IMR-90 (cell line): Measurements from ENCODE around the gene GALNT13. TPM values are rescaled to one million over a fixed set of nuclear protein-coding genes. Genes with fewer than 3 reads are reported as not detected.

Experiments used
- ATAC-seq: fragments of 200-7000 bp; cut with Tn5 transposase; 2 replicates; pipeline ENCODE4 v1.9.1; 2020; ENCODE audit warnings: low read depth, mild to moderate bottlenecking, moderate library complexity
- BruUV-seq: library from RNA; stranded (reverse); fragments of 400-500 nt; replicated peaks from 2 replicates; lab custom pipeline; 2021; lab: Mats Ljungman, UMichigan
- CTCF ChIA-PET: fragments of 300-600 bp; formaldehyde crosslinking; extraction: SDS; loops from one replicate; lab custom pipeline; 2021; ENCODE audit warnings: antibody characterized with exemption; lab: Yijun Ruan, JAX
- POLR2A ChIA-PET: fragments of 300-600 bp; sonication (Branson Sonifier 250); formaldehyde crosslinking; loops from one replicate; lab custom pipeline; 2022; ENCODE audit warnings: antibody characterized with exemption; ENCODE audit not compliant: unreplicated experiment; lab: Charles Lee
- DNase-seq: peaks from one replicate; pipeline ENCODE4 v3.0.0; 2013
- H2AFZ ChIP-seq: replicated peaks from 2 replicates; pipeline ENCODE3; 2013; ENCODE audit warnings: low read length, mild to moderate bottlenecking; ENCODE audit not compliant: poor library complexity
- H2AK5ac ChIP-seq: 2 replicates; pipeline ENCODE4 v1.6.1; 2013; ENCODE audit warnings: low read depth, low read length, inconsistent platforms
- H2AK9ac ChIP-seq: replicated peaks from 2 replicates; pipeline ENCODE3; 2013; ENCODE audit warnings: mild to moderate bottlenecking, low read depth, low read length, moderate library complexity; ENCODE audit not compliant: poor library complexity
- H2BK120ac ChIP-seq: 2 replicates; pipeline ENCODE4 v1.6.1; 2013; ENCODE audit warnings: low read depth, low read length, inconsistent platforms
- H2BK15ac ChIP-seq: 3 replicates; pipeline ENCODE4 v1.6.1; 2013; ENCODE audit warnings: low read depth, low read length, inconsistent platforms
- H2BK20ac ChIP-seq: 2 replicates; pipeline ENCODE4 v1.6.1; 2013; ENCODE audit warnings: low read depth, mild to moderate bottlenecking, inconsistent platforms, low read length, moderate library complexity
- H2BK5ac ChIP-seq: 2 replicates; pipeline ENCODE4 v1.6.1; 2013; ENCODE audit warnings: mild to moderate bottlenecking, low read depth, low read length, inconsistent platforms; ENCODE audit not compliant: poor library complexity, severe bottlenecking
- H3K14ac ChIP-seq: replicated peaks from 2 replicates; pipeline ENCODE4 v1.6.1; 2013; ENCODE audit warnings: low read depth, low read length, inconsistent platforms
- H3K18ac ChIP-seq: 2 replicates; pipeline ENCODE4 v1.6.1; 2013; ENCODE audit warnings: low read depth, low read length, control low read depth
- H3K23ac ChIP-seq: 2 replicates; pipeline ENCODE4 v1.6.1; 2013; ENCODE audit warnings: low read depth, low read length, inconsistent platforms
- H3K27ac ChIP-seq: 2 replicates; pipeline ENCODE4 v1.5.1; 2013; ENCODE audit warnings: mild to moderate bottlenecking, control low read depth, low read length; ENCODE audit not compliant: insufficient read depth
- H3K27me3 ChIP-seq: 2 replicates; pipeline ENCODE4 v1.6.1; 2013; ENCODE audit warnings: low read length; ENCODE audit not compliant: control insufficient read depth, insufficient read depth
- H3K36me3 ChIP-seq: 2 replicates; pipeline ENCODE4 v1.6.1; 2013; ENCODE audit warnings: low read length, mixed read lengths; ENCODE audit not compliant: control insufficient read depth, insufficient read depth
- H3K4ac ChIP-seq: 2 replicates; pipeline ENCODE4 v1.6.1; 2013; ENCODE audit warnings: low read depth, low read length, inconsistent platforms
- H3K4me1 ChIP-seq: 2 replicates; pipeline ENCODE4 v1.6.1; 2013; ENCODE audit warnings: low read length, mixed read lengths; ENCODE audit not compliant: control insufficient read depth, insufficient read depth
- H3K4me2 ChIP-seq: 2 replicates; pipeline ENCODE4 v1.6.1; 2013; ENCODE audit warnings: low read depth, mild to moderate bottlenecking, control low read depth, low read length, moderate library complexity
- H3K4me3 ChIP-seq: 2 replicates; pipeline ENCODE4 v1.5.1; 2013; ENCODE audit warnings: low read depth, mild to moderate bottlenecking, control low read depth, low read length, moderate library complexity; ENCODE audit not compliant: insufficient read depth
- H3K56ac ChIP-seq: 2 replicates; pipeline ENCODE4 v1.6.1; 2013; ENCODE audit warnings: low read length, inconsistent platforms; ENCODE audit not compliant: insufficient read depth; ENCODE audit errors: extremely low read depth
- H3K79me1 ChIP-seq, 2 experiments: 2 replicates each; pipeline ENCODE4 v1.6.1; 2013; ENCODE audit warnings: low read length in 2 of 2, inconsistent platforms in 1 of 2, low read depth in 1 of 2
- H3K9ac ChIP-seq: 2 replicates; pipeline ENCODE4 v1.6.1; 2013; ENCODE audit warnings: low read depth, low read length, control low read depth
- H3K9me1 ChIP-seq: 2 replicates; pipeline ENCODE4 v1.6.1; 2013; ENCODE audit warnings: low read length, inconsistent platforms; ENCODE audit not compliant: insufficient read depth
- H3K9me3 ChIP-seq: 2 replicates; pipeline ENCODE4 v1.6.1; 2013; ENCODE audit warnings: low read length; ENCODE audit not compliant: control insufficient read depth, insufficient read depth
- H4K20me1 ChIP-seq: 2 replicates; pipeline ENCODE4 v1.6.1; 2013; ENCODE audit warnings: low read length, inconsistent platforms; ENCODE audit not compliant: insufficient read depth
- H4K5ac ChIP-seq: 2 replicates; pipeline ENCODE4 v1.6.1; 2013; ENCODE audit warnings: mild to moderate bottlenecking, low read depth, low read length, control low read depth
- H4K8ac ChIP-seq, 2 experiments: 2 replicates each; pipeline ENCODE4 v1.6.1; 2013; ENCODE audit warnings: low read depth in 2 of 2, low read length in 2 of 2, control low read depth in 1 of 2, inconsistent platforms in 1 of 2
- H4K91ac ChIP-seq: 2 replicates; pipeline ENCODE4 v1.6.1; 2013; ENCODE audit warnings: low read depth, low read length, inconsistent platforms; ENCODE audit not compliant: insufficient read depth
- MXI1 ChIP-seq: IDR thresholded peaks from 2 replicates; pipeline ENCODE4 v1.6.1; 2012; ENCODE audit warnings: low read depth, mild to moderate bottlenecking, low read length, moderate library complexity, borderline replicate concordance
- RAD21 ChIP-seq: IDR thresholded peaks from 2 replicates; pipeline ENCODE4 v1.6.1; 2012; ENCODE audit warnings: low read length, improper control_type of control experiment
- dilution Hi-C: fragments of 300-500 bp; cut with HindIII; formaldehyde crosslinking; loops from one replicate; pipeline ENCODE4 v1.14.3; 2018; ENCODE audit warnings: low sequenced_read_pairs; ENCODE audit not compliant: unreplicated experiment
- in situ Hi-C: fragments of 300-500 bp; cut with MboI; formaldehyde crosslinking; loops from 3 replicates; pipeline ENCODE4 v1.14.3; 2019; ENCODE audit warnings: low sequenced_read_pairs, inconsistent platforms, mixed read lengths
- intact Hi-C: fragments of 100-400 bp; cut with micrococcal nuclease; formaldehyde crosslinking; loops from 2 replicates; pipeline ENCODE4 v1.10.0; 2022
- polyA plus RNA-seq, 3 experiments: library from polyadenylated mRNA; depleted of rRNA; stranded (reverse); fragments of >200 nt; gene quantifications; 2 replicates each; pipeline ENCODE4 v1.2.3, GENCODE V29; 2012; ENCODE audit warnings: low replicate concordance in 1 of 3
- total RNA-seq: library from RNA; depleted of rRNA; stranded (reverse); fragments of >200 nt; gene quantifications from 2 replicates; pipeline ENCODE4 v1.2.3, GENCODE V29; 2012
- TF ChIP-seq, protein P1 (sequence below): conservative IDR thresholded peaks from 2 replicates; pipeline ENCODE4 v1.5.1; 2012; ENCODE audit warnings: mild to moderate bottlenecking, low read depth, low read length, improper control_type of control experiment

The GALNT13 gene
- total and polyA plus RNA-seq, 2 of the 4 experiments (the other 2 are of a cell fraction), result 0.03 TPM; not detected in 1

DNA sequence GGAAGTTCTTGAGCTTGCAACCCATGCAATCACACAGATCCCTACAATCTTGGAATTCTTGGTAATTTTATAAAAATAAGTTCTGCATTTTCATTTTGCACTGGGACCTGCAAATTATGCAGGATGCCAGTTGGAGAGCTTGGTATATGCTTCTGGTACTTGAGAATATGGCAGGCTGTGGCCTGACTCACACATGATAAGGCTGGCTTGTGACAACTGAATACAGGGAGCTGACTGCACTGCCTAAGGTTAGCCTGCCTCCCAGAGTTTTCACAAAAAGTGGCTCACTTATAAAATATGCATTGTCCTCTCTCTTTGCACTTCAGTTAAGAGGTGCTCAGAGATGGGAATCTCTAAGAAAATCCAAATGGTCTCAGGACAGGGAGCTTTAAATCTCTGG, 561.3 kb downstream of the GALNT13 start:
- TF ChIP-seq RAD21, result no peak
- no peak for TF ChIP-seq MXI1
- TF ChIP-seq, protein P1, sequence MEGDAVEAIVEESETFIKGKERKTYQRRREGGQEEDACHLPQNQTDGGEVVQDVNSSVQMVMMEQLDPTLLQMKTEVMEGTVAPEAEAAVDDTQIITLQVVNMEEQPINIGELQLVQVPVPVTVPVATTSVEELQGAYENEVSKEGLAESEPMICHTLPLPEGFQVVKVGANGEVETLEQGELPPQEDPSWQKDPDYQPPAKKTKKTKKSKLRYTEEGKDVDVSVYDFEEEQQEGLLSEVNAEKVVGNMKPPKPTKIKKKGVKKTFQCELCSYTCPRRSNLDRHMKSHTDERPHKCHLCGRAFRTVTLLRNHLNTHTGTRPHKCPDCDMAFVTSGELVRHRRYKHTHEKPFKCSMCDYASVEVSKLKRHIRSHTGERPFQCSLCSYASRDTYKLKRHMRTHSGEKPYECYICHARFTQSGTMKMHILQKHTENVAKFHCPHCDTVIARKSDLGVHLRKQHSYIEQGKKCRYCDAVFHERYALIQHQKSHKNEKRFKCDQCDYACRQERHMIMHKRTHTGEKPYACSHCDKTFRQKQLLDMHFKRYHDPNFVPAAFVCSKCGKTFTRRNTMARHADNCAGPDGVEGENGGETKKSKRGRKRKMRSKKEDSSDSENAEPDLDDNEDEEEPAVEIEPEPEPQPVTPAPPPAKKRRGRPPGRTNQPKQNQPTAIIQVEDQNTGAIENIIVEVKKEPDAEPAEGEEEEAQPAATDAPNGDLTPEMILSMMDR, result no peak
- Histone ChIP-seq H2AFZ (no peak overlapping the region), H3K9me1 (no peaks in the 10 kb centered on the region), H3K4me3 (no peak overlapping the region), H2BK120ac (no peak overlapping the region), H2BK5ac (no peak overlapping the region), H2AK9ac (no peak overlapping the region), H3K27ac (no peak overlapping the region), H3K23ac (no peak overlapping the region), H3K9me3 (peaks cover 10% of the 10 kb centered on the region), H2BK20ac (no peak overlapping the region), H3K9ac (no peak overlapping the region), H3K56ac (no peak overlapping the region), H4K91ac (no peak overlapping the region), H3K36me3 (no peaks in the 10 kb centered on the region), H3K4ac (no peak overlapping the region), H2AK5ac (no peak overlapping the region), H4K8ac (no peak overlapping the region), H3K79me1 (no peaks in the 10 kb centered on the region), H3K18ac (no peak overlapping the region), H3K4me2 (no peak overlapping the region), H2BK15ac (no peak overlapping the region), H3K14ac (no peak overlapping the region), H3K4me1 (no peaks in the 10 kb centered on the region), H4K20me1 (no peaks in the 10 kb centered on the region), H4K5ac (no peak overlapping the region), H3K27me3 (no peaks in the 10 kb centered on the region)
- intact Hi-C loops, result no loop called here
- DNase-seq, result no peak
- dilution Hi-C loops, result no loop called here
- ChIA-PET CTCF (no interaction called here), POLR2A (no interaction called here)
- no peak for ATAC-seq
- in situ Hi-C loops, result no loop called here
- no TSS peak for BruUV-seq
